Chondrocyte (in vitro differentiated cells): ENCODE measurements around the gene NBEAL2. TPM values are rescaled to one million over a fixed set of nuclear protein-coding genes. Genes with fewer than 3 reads are reported as not detected.

Source experiments
- DNase-seq: peaks from one replicate; pipeline ENCODE4 v3.0.0; 2021; ENCODE audit warnings: mixed read lengths, low spot score
- H3K27ac Mint-ChIP-seq: one replicate; pipeline ENCODE4 v1.8.0; 2021; ENCODE audit warnings: mild to moderate bottlenecking, moderate library complexity, mixed read lengths; ENCODE audit not compliant: unreplicated experiment
- H3K27me3 Mint-ChIP-seq: 2 replicates; pipeline ENCODE4 v1.8.0; 2021; ENCODE audit warnings: low read depth, mixed read lengths
- H3K36me3 Mint-ChIP-seq: 2 replicates; pipeline ENCODE4 v1.8.0; 2021; ENCODE audit warnings: low read depth, mixed read lengths
- H3K4me1 Mint-ChIP-seq: 2 replicates; pipeline ENCODE4 v1.8.0; 2021; ENCODE audit warnings: low read depth, mild to moderate bottlenecking, mixed read lengths
- H3K4me3 Mint-ChIP-seq: one replicate; pipeline ENCODE4 v1.8.0; 2021; ENCODE audit warnings: mild to moderate bottlenecking, moderate library complexity, mixed read lengths; ENCODE audit not compliant: unreplicated experiment
- H3K9me3 Mint-ChIP-seq: 2 replicates; pipeline ENCODE4 v1.8.0; 2021; ENCODE audit warnings: low read depth, mixed read lengths
- total RNA-seq: library from RNA; stranded (reverse); gene quantifications from 3 replicates; pipeline ENCODE4 v1.2.1, GENCODE V29; 2021
- TF ChIP-seq, protein P1 (sequence below): fragments of 200-600 bp; sonication (generic); IDR thresholded peaks from 2 replicates; pipeline ENCODE4 v1.5.0; 2021; ENCODE audit warnings: antibody characterized with exemption, mild to moderate bottlenecking, moderate library complexity

The NBEAL2 gene
- total RNA-seq, 1 donor from 2014 or later: 18.1 TPM

DNA sequence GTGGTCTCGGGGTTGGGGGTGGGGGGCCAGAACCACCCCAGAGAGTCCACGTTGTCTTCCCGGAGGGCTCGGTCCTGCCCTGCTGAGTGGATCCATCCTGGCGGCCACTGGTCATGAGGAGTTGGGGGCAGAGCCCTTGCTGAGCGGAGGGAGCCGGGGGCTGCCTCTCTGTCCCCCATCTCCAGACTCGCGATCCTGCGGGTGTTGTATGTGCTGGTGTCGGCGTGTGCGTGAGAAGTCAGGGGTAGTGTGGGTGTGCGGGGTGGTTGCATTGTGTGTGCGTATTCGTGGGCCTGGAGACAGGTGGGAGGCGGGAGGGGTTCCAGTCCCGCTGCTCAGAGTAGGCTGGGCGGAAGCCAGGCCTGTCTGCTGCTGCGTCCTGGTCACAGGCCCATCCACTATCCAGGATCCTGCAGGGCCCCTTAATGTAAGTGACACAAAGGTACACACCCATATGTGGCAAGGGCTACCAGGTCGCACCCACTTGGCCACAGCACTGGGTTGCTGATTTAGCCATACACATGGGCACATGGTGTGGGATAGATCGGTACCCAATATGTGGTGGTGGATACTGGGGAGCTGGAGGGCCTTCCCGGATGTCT lies 30.7 kb downstream of the NBEAL2 start:
- peak overlapping the region; percentile 92 for H3K27ac Mint-ChIP-seq

DNA sequence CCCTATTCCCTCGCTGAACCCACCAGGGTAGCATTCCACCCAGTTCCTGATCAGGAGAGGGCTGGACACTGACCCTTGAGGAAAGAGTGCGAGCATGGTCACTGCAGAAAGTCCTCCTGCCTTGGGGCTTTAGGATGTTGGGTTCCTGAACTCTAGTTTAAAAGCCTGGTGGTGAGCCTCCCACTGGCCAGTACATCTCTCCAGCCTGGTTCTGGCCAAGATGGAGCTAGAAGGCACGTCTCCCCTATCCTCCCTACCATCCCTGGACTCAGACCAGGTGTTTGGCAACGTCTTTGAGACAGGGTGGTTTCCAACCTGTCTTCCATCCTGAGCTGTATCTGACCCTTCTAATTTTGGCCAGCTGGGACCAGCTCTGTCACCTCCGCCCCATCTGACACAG lies 31.4 kb downstream of the NBEAL2 start:
- TF ChIP-seq, protein P1, sequence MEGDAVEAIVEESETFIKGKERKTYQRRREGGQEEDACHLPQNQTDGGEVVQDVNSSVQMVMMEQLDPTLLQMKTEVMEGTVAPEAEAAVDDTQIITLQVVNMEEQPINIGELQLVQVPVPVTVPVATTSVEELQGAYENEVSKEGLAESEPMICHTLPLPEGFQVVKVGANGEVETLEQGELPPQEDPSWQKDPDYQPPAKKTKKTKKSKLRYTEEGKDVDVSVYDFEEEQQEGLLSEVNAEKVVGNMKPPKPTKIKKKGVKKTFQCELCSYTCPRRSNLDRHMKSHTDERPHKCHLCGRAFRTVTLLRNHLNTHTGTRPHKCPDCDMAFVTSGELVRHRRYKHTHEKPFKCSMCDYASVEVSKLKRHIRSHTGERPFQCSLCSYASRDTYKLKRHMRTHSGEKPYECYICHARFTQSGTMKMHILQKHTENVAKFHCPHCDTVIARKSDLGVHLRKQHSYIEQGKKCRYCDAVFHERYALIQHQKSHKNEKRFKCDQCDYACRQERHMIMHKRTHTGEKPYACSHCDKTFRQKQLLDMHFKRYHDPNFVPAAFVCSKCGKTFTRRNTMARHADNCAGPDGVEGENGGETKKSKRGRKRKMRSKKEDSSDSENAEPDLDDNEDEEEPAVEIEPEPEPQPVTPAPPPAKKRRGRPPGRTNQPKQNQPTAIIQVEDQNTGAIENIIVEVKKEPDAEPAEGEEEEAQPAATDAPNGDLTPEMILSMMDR: no peak
- no peak for DNase-seq
- Mint-ChIP-seq H3K27me3 (no peaks in the 10 kb centered on the region), H3K4me1 (peaks cover 12% of the 10 kb centered on the region), H3K27ac (no peak overlapping the region), H3K36me3 (peaks cover 6% of the 10 kb centered on the region), H3K4me3 (peak overlapping the region; percentile 28), H3K9me3 (no peaks in the 10 kb centered on the region)

More for the DNA sequence above, 30.7 kb downstream of the NBEAL2 start:
- Mint-ChIP-seq H3K27me3 (no peaks in the 10 kb centered on the region), H3K4me1 (peaks cover 12% of the 10 kb centered on the region), H3K4me3 (peak overlapping the region; percentile 74), H3K9me3 (no peaks in the 10 kb centered on the region), H3K36me3 (peaks cover 5% of the 10 kb centered on the region)
- TF ChIP-seq, protein P1: no peak
- DNase-seq: peak; percentile 82

DNA sequence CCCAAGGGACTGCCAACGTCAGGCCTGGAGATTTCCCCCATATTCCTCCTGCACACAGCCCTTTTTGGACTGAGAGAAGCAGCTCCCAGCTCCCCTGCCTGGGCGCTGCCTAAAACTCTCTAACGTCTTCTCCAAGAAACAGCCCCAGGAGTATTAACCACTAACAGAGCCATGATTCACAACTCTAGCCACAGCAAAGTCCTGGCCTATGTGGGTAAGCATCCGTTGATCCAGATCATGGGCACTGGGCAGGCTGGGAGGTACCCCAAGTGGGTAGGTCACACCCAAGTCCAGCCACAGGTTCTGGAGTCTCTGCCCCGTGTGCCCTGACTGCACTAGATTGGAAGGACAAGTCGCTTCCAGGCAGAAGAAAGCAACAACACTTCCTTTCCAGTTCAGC lies 31.9 kb downstream of the NBEAL2 start:
- H3K27ac Mint-ChIP-seq: peak overlapping the region; percentile 15
- H3K9me3 Mint-ChIP-seq: no peaks in the 10 kb centered on the region
- TF ChIP-seq, protein P1: no peak
- peaks cover 8% of the 10 kb centered on the region for H3K36me3 Mint-ChIP-seq
- no peak for DNase-seq
- no peaks in the 10 kb centered on the region for H3K27me3 Mint-ChIP-seq
- no peak overlapping the region for H3K4me3 Mint-ChIP-seq
- H3K4me1 Mint-ChIP-seq: peaks cover 12% of the 10 kb centered on the region

DNA sequence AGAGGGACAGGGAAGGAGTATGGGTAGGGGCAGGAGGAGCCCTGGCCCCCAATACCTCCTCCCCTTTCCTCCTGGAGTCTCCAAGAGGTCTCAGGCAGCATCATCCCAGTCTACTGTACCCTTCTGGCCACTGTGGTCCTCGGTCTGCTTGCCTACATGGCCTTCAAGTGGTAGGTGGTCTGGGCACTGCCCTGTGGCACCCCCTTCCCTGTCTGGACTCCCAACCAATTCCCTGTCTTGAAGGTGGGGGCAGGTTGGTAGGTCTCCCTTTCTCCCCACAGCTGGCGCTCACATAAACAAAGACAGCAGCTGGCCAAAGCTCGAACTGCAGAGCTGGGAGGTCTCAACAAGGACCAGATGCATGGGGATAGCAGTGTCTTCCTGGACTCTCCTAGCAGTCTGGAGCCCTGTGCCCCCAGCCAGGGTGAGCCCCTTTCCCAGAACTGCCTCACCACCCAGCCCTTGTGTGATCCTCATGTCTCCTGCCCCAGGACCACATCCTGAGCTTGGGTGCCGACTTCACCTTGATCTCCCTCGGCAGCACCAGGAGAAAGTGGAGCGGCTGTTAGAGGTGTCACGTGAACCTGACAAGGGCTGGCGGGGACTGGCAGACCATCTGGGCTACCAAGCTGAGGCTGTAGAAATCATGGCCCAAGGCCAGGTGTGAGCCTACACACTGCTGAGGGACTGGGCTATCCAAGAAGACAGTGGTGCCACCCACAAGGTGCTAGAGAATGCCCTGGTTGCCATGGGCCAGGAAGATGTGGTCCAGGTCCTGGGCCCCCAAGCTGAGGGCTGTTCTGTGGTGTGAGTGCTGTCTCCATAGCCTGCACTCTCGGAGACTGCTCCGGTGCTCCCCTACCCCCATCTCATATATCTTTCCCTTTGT lies 33.1 kb downstream of the NBEAL2 start:
- Mint-ChIP-seq H3K4me1 (peaks cover 22% of the 10 kb centered on the region), H3K36me3 (peaks cover 13% of the 10 kb centered on the region), H3K27ac (no peak overlapping the region), H3K4me3 (no peak overlapping the region), H3K9me3 (no peaks in the 10 kb centered on the region), H3K27me3 (no peaks in the 10 kb centered on the region)
- TF ChIP-seq, protein P1: no peak
- no peak for DNase-seq

DNA sequence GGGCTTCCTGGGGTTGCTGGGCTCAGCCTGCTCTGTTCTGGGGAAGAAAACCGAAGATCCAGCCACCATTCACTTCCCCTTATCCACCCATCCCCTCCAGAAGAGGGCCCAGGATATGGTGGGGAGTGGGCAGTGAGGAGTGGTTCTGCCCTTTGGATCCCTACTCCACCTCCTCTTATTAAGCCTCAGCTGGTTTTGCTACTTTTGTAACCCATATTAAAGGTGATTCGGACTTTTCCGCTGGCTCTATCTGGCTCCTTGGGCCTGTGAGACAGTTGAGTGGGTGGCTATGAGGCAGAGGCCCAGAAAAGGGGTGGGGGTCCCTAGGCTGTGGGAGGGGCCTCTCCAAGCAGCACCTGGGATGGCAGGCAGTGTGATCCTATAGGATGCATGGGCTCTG lies 33.8 kb downstream of the NBEAL2 start:
- Mint-ChIP-seq H3K9me3 (no peaks in the 10 kb centered on the region), H3K27me3 (no peaks in the 10 kb centered on the region), H3K27ac (no peak overlapping the region), H3K36me3 (peaks cover 13% of the 10 kb centered on the region), H3K4me3 (no peak overlapping the region), H3K4me1 (peaks cover 29% of the 10 kb centered on the region)
- DNase-seq: no peak
- TF ChIP-seq, protein P1: no peak
